Left cardiac atrium (tissue), 4 donors: ENCODE measurements around the gene ENOSF1. TPM values are rescaled to one million over a fixed set of nuclear protein-coding genes. Genes with fewer than 3 reads are reported as not detected.
A peak's percentile ranks its signal among the peaks of the same experiment; 100 is the strongest.

Experiments
- ATAC-seq, 2 donors: fragments of 200-7000 bp; cut with Tn5 transposase; one replicate each; pipeline ENCODE4 v1.9.1; 2020; ENCODE audit warnings: mild to moderate bottlenecking in 2 of 2, moderate library complexity in 2 of 2
- DNase-seq: peaks from one replicate; pipeline ENCODE4 v3.0.0-alpha.2; 2020
- intact Hi-C, 2 donors: fragments of 100-400 bp; cut with DNase I; formaldehyde crosslinking; loops; one replicate each; pipeline versions ENCODE4 v1.14.1 to v1.15.1; 2022 to 2023
- total RNA-seq, 2 donors: library from RNA; stranded (reverse); fragmentation: NEBNext Ultra II Directional; extraction: Animal tissue kit (Norgen Biotek cat#: 25700); gene quantifications; one replicate each; pipeline ENCODE4 v1.2.1, GENCODE V29; 2021
- donor health status: DM: no; HTN: yes; CAD: no.
- donor health status: DM: no; HTN: yes; CAD: no; lungs with severe emphysema.
- donor health status: DM: yes; HTN: yes; CAD: no.
- donor health status: Dilated cardiomyopathy.

ENOSF1 gene
- total RNA-seq, 2 donors from 2014 or later: 35.6 to 41.5 TPM

GRCh38 chr18:653512-653911 is 58.9 kb downstream of the ENOSF1 start:
- no peak for ATAC-seq
- DNase-seq: no peak
- intact Hi-C loops: no loop called here

- intact Hi-C loops: no loop called here
- DNase-seq (no peak), ATAC-seq (no peak)
These were observed 60.3 kb downstream of the ENOSF1 start for GRCh38 chr18:652131-652530.

- ATAC-seq: no peak
- no peak for DNase-seq
- intact Hi-C loops: no loop called here
These were observed 62.0 kb downstream of the ENOSF1 start for GRCh38 chr18:650428-650858.

- no peak for ATAC-seq
- no peak for DNase-seq
- intact Hi-C loops: no loop called here
These were observed 63.1 kb downstream of the ENOSF1 start for GRCh38 chr18:649341-649740.

GRCh38 chr18:647304-647703 is 65.1 kb downstream of the ENOSF1 start:
- ATAC-seq (no peak), DNase-seq (no peak)
- intact Hi-C loops: no loop called here

GRCh38 chr18:644395-645004 is 67.9 kb downstream of the ENOSF1 start:
- intact Hi-C loops: no loop called here
- ATAC-seq: no peak
- no peak for DNase-seq

- ATAC-seq (no peak), DNase-seq (no peak)
- intact Hi-C loops: no loop called here
These were observed 71.2 kb downstream of the ENOSF1 start for GRCh38 chr18:641224-641623.

GRCh38 chr18:635171-635570 is 77.3 kb downstream of the ENOSF1 start:
- intact Hi-C loops: no loop called here
- ATAC-seq (no peak), DNase-seq (no peak)

GRCh38 chr18:634551-635045 is 77.8 kb downstream of the ENOSF1 start:
- ATAC-seq (no peak), DNase-seq (no peak)
- intact Hi-C loops: no loop called here

GRCh38 chr18:631560-631959 is 80.9 kb downstream of the ENOSF1 start:
- ATAC-seq (no peak), DNase-seq (no peak)
- intact Hi-C loops: no loop called here

- DNase-seq (no peak), ATAC-seq (no peak)
- intact Hi-C loops: loop anchor here in 1 of 2 donors (10.0 kb wide), 1 partner anchor 105 kb away; no protein-coding TSS in a partner anchor
These were observed 82.9 kb downstream of the ENOSF1 start for GRCh38 chr18:629269-630150.

GRCh38 chr18:627231-627630 is 85.2 kb downstream of the ENOSF1 start:
- ATAC-seq: no peak
- intact Hi-C loops: loop anchor here in 1 of 2 donors (10.0 kb wide), 1 partner anchor 108 kb away; no protein-coding TSS in a partner anchor

GRCh38 chr18:623761-624620 is 88.4 kb downstream of the ENOSF1 start:
- peak; percentile 53 to 76 for ATAC-seq
- intact Hi-C loops: loop anchor here (2.0 to 10.0 kb wide), 4 partner anchors 111 to 215 kb away; no protein-coding TSS in a partner anchor
- DNase-seq: peak; percentile 76

More at GRCh38 chr18:627231-627630, 85.2 kb downstream of the ENOSF1 start:
- no peak for DNase-seq

GRCh38 chr18:622289-622688 is 90.1 kb downstream of the ENOSF1 start:
- DNase-seq (no peak), ATAC-seq (no peak)
- intact Hi-C loops: loop anchor here (5.0 to 10.0 kb wide), 2 partner anchors 113 to 210 kb away; no protein-coding TSS in a partner anchor

- no peak for DNase-seq
- intact Hi-C loops: loop anchor here (5.0 to 10.0 kb wide), 2 partner anchors 113 to 211 kb away; no protein-coding TSS in a partner anchor
- ATAC-seq: no peak
These were observed 91.0 kb downstream of the ENOSF1 start for GRCh38 chr18:621291-622043.
